SU-DHL-6 (cell line): Measurements from ENCODE around the gene EPC2.
A peak's percentile ranks its signal among the peaks of the same experiment; 100 is the strongest.

ENCODE experiments used
- H2AFZ ChIP-seq: fragments of 200-600 bp; sonication (generic); 2 replicates; pipeline ENCODE4 v1.6.1; 2014; ENCODE audit warnings: low read depth, mild to moderate bottlenecking, moderate library complexity, mixed read lengths, antibody characterized with exemption, low read length; ENCODE audit not compliant: severe bottlenecking
- H3F3A ChIP-seq: fragments of 200-600 bp; shearing (Covaris generic); 2 replicates; pipeline ENCODE4 v1.6.0; 2016; ENCODE audit warnings: antibody characterized with exemption, mild to moderate bottlenecking; ENCODE audit not compliant: insufficient read depth
- H3K27ac ChIP-seq: fragments of 200-600 bp; sonication (generic); 2 replicates; pipeline ENCODE4 v1.5.1; 2016; ENCODE audit warnings: low read depth, mild to moderate bottlenecking, low read length, moderate library complexity, mixed read lengths
- H3K27me3 ChIP-seq: fragments of 200-600 bp; sonication (generic), shearing (Covaris generic); 2 replicates; pipeline ENCODE4 v1.6.0; 2014; ENCODE audit warnings: mild to moderate bottlenecking, low read length
- H3K36me3 ChIP-seq: fragments of 200-600 bp; sonication (generic); 2 replicates; pipeline ENCODE4 v1.6.1; 2014; ENCODE audit warnings: mild to moderate bottlenecking, low read length, mixed read lengths
- H3K4me2 ChIP-seq: fragments of 300-600, 200-600 bp; shearing (Covaris generic), sonication (generic); 2 replicates; pipeline ENCODE4 v1.6.0; 2014; ENCODE audit warnings: low read length, low read depth, mild to moderate bottlenecking; ENCODE audit not compliant: poor library complexity, severe bottlenecking
- H3K4me3 ChIP-seq: fragments of 200-600 bp; sonication (generic); 2 replicates; pipeline ENCODE4 v1.5.1; 2014; ENCODE audit warnings: antibody characterized with exemption, low read length, mild to moderate bottlenecking, mixed read lengths; ENCODE audit not compliant: insufficient read depth, poor library complexity, severe bottlenecking
- H3K79me2 ChIP-seq: fragments of 200-600 bp; sonication (generic); 2 replicates; pipeline ENCODE4 v1.6.1; 2014; ENCODE audit warnings: mild to moderate bottlenecking, low read length, moderate library complexity; ENCODE audit not compliant: insufficient read depth
- H3K9ac ChIP-seq: fragments of 200-600 bp; sonication (generic); 2 replicates; pipeline ENCODE4 v1.7.0; 2014; ENCODE audit warnings: mild to moderate bottlenecking, low read length
- H3K9me2 ChIP-seq: fragments of 200-600 bp; sonication (generic); replicated peaks from 2 replicates; pipeline ENCODE4 v1.6.1; 2014; ENCODE audit warnings: low read length; ENCODE audit not compliant: insufficient read depth
- H3K9me3 ChIP-seq: fragments of 200-600 bp; sonication (generic); 2 replicates; pipeline ENCODE4 v1.6.1; 2014; ENCODE audit warnings: low read length, mixed read lengths; ENCODE audit not compliant: insufficient read depth
- H4K20me1 ChIP-seq: fragments of 200-600 bp; sonication (generic); 2 replicates; pipeline ENCODE4 v1.6.1; 2014; ENCODE audit warnings: low read depth, mild to moderate bottlenecking, antibody characterized with exemption, low read length, moderate library complexity, mixed read lengths
- EZH2phosphoT487 ChIP-seq: fragments of 200-600 bp; sonication (generic), shearing (Covaris generic); conservative IDR thresholded peaks from 2 replicates; pipeline ENCODE4 v1.6.1; 2018; ENCODE audit warnings: mild to moderate bottlenecking, antibody characterized with exemption, low read length, moderate library complexity, mixed read lengths
- TF ChIP-seq, protein P1 (sequence below): fragments of 200-600 bp; sonication (generic); IDR thresholded peaks from one replicate; pipeline ENCODE4 v1.5.1; 2017; ENCODE audit warnings: antibody characterized with exemption, mild to moderate bottlenecking, low read length, moderate library complexity; ENCODE audit not compliant: insufficient read depth, poor library complexity, severe bottlenecking

The EPC2 gene

DNA sequence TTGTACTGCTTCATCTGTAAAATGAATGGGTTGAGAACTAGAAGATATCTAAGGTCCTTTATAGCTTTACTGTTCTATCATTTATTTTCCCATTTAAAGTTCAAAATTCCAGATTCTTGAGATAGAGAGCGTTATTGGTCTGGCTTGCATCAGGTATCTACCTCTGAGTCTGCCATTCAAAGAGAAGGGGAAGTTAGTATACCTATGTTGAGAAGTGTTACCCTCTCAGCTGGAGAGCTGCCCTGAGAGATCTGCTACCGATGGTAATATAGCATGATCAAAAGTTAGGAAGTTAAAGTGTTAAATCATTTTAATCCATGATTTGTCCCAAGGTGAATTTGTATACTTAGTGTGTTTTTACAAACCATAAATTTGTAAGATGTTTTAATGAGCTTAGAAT lies 7.4 kb downstream of the EPC2 start:
- H3K27ac ChIP-seq, result no peak overlapping the region
- peaks cover 87% of the 10 kb centered on the region for H4K20me1 ChIP-seq
- no peak overlapping the region for H3K4me2 ChIP-seq

DNA sequence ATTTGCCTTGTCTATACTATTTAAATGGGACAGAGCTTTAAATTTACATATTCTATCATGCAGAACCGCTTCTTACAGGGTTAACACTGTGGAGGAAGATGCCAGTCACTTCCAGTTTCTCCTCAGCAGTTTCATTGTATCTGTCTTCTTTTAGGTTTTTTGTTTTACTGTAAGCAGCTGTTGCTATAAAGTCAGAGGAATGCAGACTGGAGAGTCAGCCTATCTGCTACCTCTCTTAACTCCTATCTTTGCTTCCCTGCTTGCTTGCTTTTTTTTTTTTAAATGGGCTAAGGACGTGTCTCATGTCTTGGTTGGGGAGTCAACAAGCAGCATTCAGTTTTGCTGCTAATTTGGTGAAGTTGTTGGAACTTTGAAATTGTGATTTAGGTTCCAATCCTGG lies 8.9 kb downstream of the EPC2 start:
- Histone ChIP-seq H4K20me1 (peaks cover 77% of the 10 kb centered on the region), H3K36me3 (no peaks in the 10 kb centered on the region; the same call in 1 of the 2 replicates), H3K9ac (no peak overlapping the region), H3K4me2 (peak overlapping the region; percentile 24), H2AFZ (no peak overlapping the region), H3K9me3 (no peaks in the 10 kb centered on the region), H3K27me3 (no peaks in the 10 kb centered on the region), H3K79me2 (peaks cover 100% of the 10 kb centered on the region), H3F3A (0 out of 2 replicates have a peak, but pooled peaks cover 4% of the 10 kb centered on the region), H3K9me2 (no peaks in the 10 kb centered on the region), H3K4me3 (no peak overlapping the region), H3K27ac (no peak overlapping the region)
- no peak for TF ChIP-seq EZH2phosphoT487
- TF ChIP-seq, protein P1, sequence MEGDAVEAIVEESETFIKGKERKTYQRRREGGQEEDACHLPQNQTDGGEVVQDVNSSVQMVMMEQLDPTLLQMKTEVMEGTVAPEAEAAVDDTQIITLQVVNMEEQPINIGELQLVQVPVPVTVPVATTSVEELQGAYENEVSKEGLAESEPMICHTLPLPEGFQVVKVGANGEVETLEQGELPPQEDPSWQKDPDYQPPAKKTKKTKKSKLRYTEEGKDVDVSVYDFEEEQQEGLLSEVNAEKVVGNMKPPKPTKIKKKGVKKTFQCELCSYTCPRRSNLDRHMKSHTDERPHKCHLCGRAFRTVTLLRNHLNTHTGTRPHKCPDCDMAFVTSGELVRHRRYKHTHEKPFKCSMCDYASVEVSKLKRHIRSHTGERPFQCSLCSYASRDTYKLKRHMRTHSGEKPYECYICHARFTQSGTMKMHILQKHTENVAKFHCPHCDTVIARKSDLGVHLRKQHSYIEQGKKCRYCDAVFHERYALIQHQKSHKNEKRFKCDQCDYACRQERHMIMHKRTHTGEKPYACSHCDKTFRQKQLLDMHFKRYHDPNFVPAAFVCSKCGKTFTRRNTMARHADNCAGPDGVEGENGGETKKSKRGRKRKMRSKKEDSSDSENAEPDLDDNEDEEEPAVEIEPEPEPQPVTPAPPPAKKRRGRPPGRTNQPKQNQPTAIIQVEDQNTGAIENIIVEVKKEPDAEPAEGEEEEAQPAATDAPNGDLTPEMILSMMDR, result no peak

More for the DNA sequence above, 7.4 kb downstream of the EPC2 start:
- no peak for TF ChIP-seq EZH2phosphoT487
- TF ChIP-seq, protein P1, result no peak
- H3K27me3 ChIP-seq, result no peaks in the 10 kb centered on the region
- peaks cover 99% of the 10 kb centered on the region for H3K79me2 ChIP-seq
- no peaks in the 10 kb centered on the region for H3K9me3 ChIP-seq
- no peak overlapping the region for H3K9ac ChIP-seq
- 0 out of 2 replicates have a peak, but pooled peaks cover 4% of the 10 kb centered on the region for H3F3A ChIP-seq
- H2AFZ ChIP-seq, result no peak overlapping the region
- H3K36me3 ChIP-seq, result no peaks in the 10 kb centered on the region; the same call in 1 of the 2 replicates
- H3K4me3 ChIP-seq, result no peak overlapping the region
- no peaks in the 10 kb centered on the region for H3K9me2 ChIP-seq

DNA sequence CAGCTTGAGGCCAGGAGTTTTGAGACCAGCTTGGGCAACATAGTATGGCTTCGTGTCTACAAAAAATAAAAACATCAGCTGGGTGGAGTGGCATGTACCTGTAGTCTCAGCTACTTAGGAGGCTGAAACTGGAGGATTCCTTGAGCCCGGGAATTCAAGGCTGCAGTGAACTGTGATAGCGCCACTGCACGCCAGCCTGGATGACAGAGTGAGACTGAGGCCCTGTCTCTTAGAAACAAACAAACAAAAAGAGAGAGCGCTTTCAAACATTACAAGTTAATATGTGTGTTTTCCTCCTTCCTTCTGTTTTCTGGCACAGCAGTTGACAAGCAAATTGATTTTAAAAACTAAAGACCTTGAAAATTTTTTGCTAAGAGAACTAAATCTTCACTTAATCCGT lies 9.9 kb downstream of the EPC2 start:
- TF ChIP-seq EZH2phosphoT487, result no peak
- TF ChIP-seq, protein P1, result no peak
- Histone ChIP-seq H3K9me2 (no peaks in the 10 kb centered on the region), H3K27me3 (no peaks in the 10 kb centered on the region), H3K4me2 (no peak overlapping the region), H3K9me3 (no peaks in the 10 kb centered on the region), H3K4me3 (no peak overlapping the region), H2AFZ (no peak overlapping the region), H4K20me1 (peaks cover 74% of the 10 kb centered on the region), H3K9ac (no peak overlapping the region), H3F3A (0 out of 2 replicates have a peak, but pooled peaks cover 4% of the 10 kb centered on the region), H3K27ac (no peak overlapping the region), H3K79me2 (peaks cover 100% of the 10 kb centered on the region), H3K36me3 (no peaks in the 10 kb centered on the region; the same call in 1 of the 2 replicates)
